Endothelial cell of umbilical vein (primary cell): ENCODE measurements around the gene NAA38. TPM values are rescaled to one million over a fixed set of nuclear protein-coding genes. Genes with fewer than 3 reads are reported as not detected.

Experiments
- BruUV-seq: library from RNA; stranded (reverse); fragments of 400-500 nt; replicated peaks from 2 replicates; lab custom pipeline; 2021; lab: Mats Ljungman, UMichigan
- CTCF ChIA-PET: fragments of 300-600, 350-600 bp; sonication (Branson Sonifier 250); formaldehyde crosslinking; loops from one replicate; lab custom pipeline; 2021; ENCODE audit warnings: antibody characterized with exemption, inconsistent platforms; lab: Charles Lee
- POLR2A ChIA-PET: fragments of 300-600, 350-600 bp; sonication (Branson Sonifier 250); formaldehyde crosslinking; loops from one replicate; lab custom pipeline; 2021; ENCODE audit warnings: antibody characterized with exemption, inconsistent platforms; lab: Charles Lee
- DNase-seq: peaks from one replicate; pipeline ENCODE4 v3.0.0-alpha.2; 2011; ENCODE audit warnings: low read depth, low spot score
- FAIRE-seq: peaks from 2 replicates; lab custom pipeline; 2011; peaks lifted over from hg19 to GRCh38; lab: Jason Lieb, UNC
- H2AFZ ChIP-seq: 2 replicates; pipeline ENCODE4 v1.6.0; 2012; ENCODE audit warnings: low read depth, low read length, control low read depth, inconsistent platforms
- H3K27ac ChIP-seq: 2 replicates; pipeline ENCODE4 v1.5.1; 2011; ENCODE audit warnings: low read depth, mild to moderate bottlenecking, control low read depth, low read length, moderate library complexity; ENCODE audit not compliant: insufficient read depth
- H3K27me3 ChIP-seq, 2 experiments: 2 replicates each; pipeline versions ENCODE4 v1.6.0 to v1.6.1; 2011; ENCODE audit warnings: low read length in 2 of 2, mixed read lengths in 1 of 2; ENCODE audit not compliant: control insufficient read depth in 2 of 2, insufficient read depth in 2 of 2
- H3K36me3 ChIP-seq, 2 experiments: 2 replicates in 1 of 2; 3 replicates in 1 of 2; pipeline ENCODE4 v1.5.1; 2011; ENCODE audit warnings: low read length in 2 of 2, mild to moderate bottlenecking in 1 of 2, moderate library complexity in 1 of 2; ENCODE audit not compliant: control insufficient read depth in 2 of 2, insufficient read depth in 2 of 2; ENCODE audit errors: extremely low read depth in 1 of 2
- H3K4me1 ChIP-seq: 3 replicates; pipeline ENCODE4 v1.5.1; 2011; ENCODE audit warnings: mild to moderate bottlenecking, low read length; ENCODE audit not compliant: control insufficient read depth, insufficient read depth; ENCODE audit errors: extremely low read depth
- H3K4me2 ChIP-seq: 2 replicates; pipeline ENCODE4 v1.6.1; 2011; ENCODE audit warnings: low read length, control low read depth, mixed read lengths; ENCODE audit not compliant: insufficient read depth
- H3K4me3 ChIP-seq, 3 experiments: fragments of 200-600 bp in 1 of 3; sonication (generic), shearing (Covaris generic) in 1 of 3; replicated peaks in 1 of 3; 2 replicates each; pipeline ENCODE4 v1.5.1; 2011 to 2016; ENCODE audit warnings: control low read depth in 3 of 3, low read length in 3 of 3, mild to moderate bottlenecking in 2 of 3, inconsistent platforms in 1 of 3, low read depth in 1 of 3, moderate library complexity in 1 of 3; ENCODE audit not compliant: insufficient read depth in 1 of 3
- H3K79me2 ChIP-seq: 2 replicates; pipeline ENCODE4 v1.6.0; 2012; ENCODE audit warnings: low read length, inconsistent platforms; ENCODE audit not compliant: control insufficient read depth, insufficient read depth
- H3K9ac ChIP-seq: replicated peaks from 2 replicates; pipeline ENCODE3; 2011; ENCODE audit warnings: low read length, control low read depth; ENCODE audit not compliant: insufficient read depth; ENCODE audit errors: extremely low read depth
- H3K9me1 ChIP-seq: replicated peaks from 3 replicates; pipeline ENCODE4 v1.6.0; 2011; ENCODE audit warnings: mild to moderate bottlenecking, low read length; ENCODE audit not compliant: control insufficient read depth, insufficient read depth; ENCODE audit errors: extremely low read depth
- H3K9me3 ChIP-seq: replicated peaks from 2 replicates; pipeline ENCODE4 v1.5.1; 2012; ENCODE audit warnings: low read length, inconsistent platforms; ENCODE audit not compliant: control insufficient read depth, insufficient read depth
- H4K20me1 ChIP-seq: replicated peaks from 2 replicates; pipeline ENCODE3; 2011; ENCODE audit warnings: mild to moderate bottlenecking, low read length; ENCODE audit not compliant: control insufficient read depth, insufficient read depth; ENCODE audit errors: extremely low read depth
- CTCF ChIP-seq, 2 donors: IDR thresholded peaks; 1 replicate in 1 of 2; 2 replicates in 1 of 2; pipeline ENCODE4 v1.5.1; 2011; ENCODE audit warnings: low read length in 2 of 2, mild to moderate bottlenecking in 2 of 2, moderate library complexity in 2 of 2, control low read depth in 1 of 2, inconsistent platforms in 1 of 2, low read depth in 1 of 2; ENCODE audit not compliant: insufficient read depth in 1 of 2; ENCODE audit errors: extremely low read depth in 1 of 2
- EZH2 ChIP-seq: IDR thresholded peaks from 2 replicates; pipeline ENCODE4 v1.6.1; 2012; ENCODE audit warnings: borderline replicate concordance, low read depth, mild to moderate bottlenecking, moderate library complexity, low read length, inconsistent platforms; ENCODE audit not compliant: severe bottlenecking
- FOS ChIP-seq: IDR thresholded peaks from 2 replicates; pipeline ENCODE4 v1.6.1; 2011; ENCODE audit warnings: mild to moderate bottlenecking, low read length, moderate library complexity, borderline replicate concordance; ENCODE audit not compliant: insufficient read depth
- GATA2 ChIP-seq: IDR thresholded peaks from 2 replicates; pipeline ENCODE4 v1.7.0; 2011; ENCODE audit warnings: low read depth, mild to moderate bottlenecking, moderate library complexity, mixed read lengths, low read length; ENCODE audit not compliant: insufficient read length, insufficient read depth
- JUN ChIP-seq: IDR thresholded peaks from 2 replicates; pipeline ENCODE4 v1.6.1; 2011; ENCODE audit warnings: borderline replicate concordance, low read depth; ENCODE audit not compliant: insufficient read length, insufficient read depth
- MAX ChIP-seq: IDR thresholded peaks from 2 replicates; pipeline ENCODE4 v1.6.1; 2011; ENCODE audit not compliant: insufficient read depth, insufficient read length
- MYC ChIP-seq: IDR thresholded peaks from one replicate; pipeline ENCODE4 v1.6.1; 2011; ENCODE audit warnings: mild to moderate bottlenecking, low read depth, low read length
- POLR2A ChIP-seq: IDR thresholded peaks from 2 replicates; pipeline ENCODE4 v1.6.1; 2012; ENCODE audit warnings: low read depth, mild to moderate bottlenecking, control low read depth, low read length
- POLR2AphosphoS5 ChIP-seq: IDR thresholded peaks from 2 replicates; pipeline ENCODE4 v1.6.1; 2012; ENCODE audit warnings: low read depth, mild to moderate bottlenecking, control low read depth, low read length, moderate library complexity; ENCODE audit not compliant: insufficient read depth
- dilution Hi-C: fragments of 300-500 bp; cut with MboI; formaldehyde crosslinking; loops from one replicate; pipeline ENCODE4 v1.15.0; 2019; ENCODE audit warnings: low sequenced_read_pairs; ENCODE audit not compliant: extremely low pct_ligation_motif_present
- intact Hi-C: fragments of 100-400 bp; cut with micrococcal nuclease; formaldehyde crosslinking; loops from one replicate; pipeline ENCODE4 v1.10.0; 2022
- polyA plus RNA-seq, 4 experiments: library from polyadenylated mRNA; depleted of rRNA in 3 of 4; stranded (reverse) in 3 of 4; unstranded in 1 of 4; fragments of >200 nt; gene quantifications; 2 replicates each; pipeline versions ENCODE4 v1.2.1 to v1.2.3, GENCODE V29; 2011 to 2012; ENCODE audit warnings: missing spikeins in 1 of 4
- total RNA-seq: library from RNA; stranded (reverse); gene quantifications from 2 replicates; pipeline ENCODE4 v1.2.3, GENCODE V29; 2021

The NAA38 gene
- total and polyA plus RNA-seq, 2 donors (not counting 3 experiments of a cell fraction or from before 2014, with no cell fraction given) = 119 to 267 TPM

- CTCF ChIA-PET = interaction anchor here (0.7 to 3.1 kb wide), 4 partner anchors 13 to 607 kb away, joined by 3 to 28 read pairs (median 4); partner anchors contain the start of gene KDM6B
- no TSS peak for BruUV-seq
- POLR2A ChIA-PET = interaction anchor here (1.0 to 1.1 kb wide), 3 partner anchors 10 to 18 kb away, joined by 3 to 4 read pairs (median 4); no protein-coding TSS in a partner anchor
- Histone ChIP-seq H3K79me2 (peaks cover 2% of the 10 kb centered on the region), H3K9me3 (no peaks in the 10 kb centered on the region), H3K4me3 (peak within 1 kb of the TSS in 2 of 3 experiments; percentile 52 to 53), H4K20me1 (no peaks in the 10 kb centered on the region), H2AFZ (no peak within 1 kb of the TSS), H3K4me2 (peak within 1 kb of the TSS; percentile 72), H3K4me1 (peaks cover 35% of the 10 kb centered on the region), H3K27me3 (no peaks in the 10 kb centered on the region), H3K36me3 (peaks cover 0 to 20% of the 10 kb centered on the region in 2 experiments), H3K27ac (peak within 1 kb of the TSS; percentile 96), H3K9me1 (no peaks in the 10 kb centered on the region), H3K9ac (peak within 1 kb of the TSS; percentile 96)
- peak; percentile 39 for DNase-seq
- FAIRE-seq = no peak
- intact Hi-C loops (loop anchor here (2.0 to 10.0 kb wide), 3 partner anchors 134 to 830 kb away; partner anchors contain the start of genes BCL6B and PHF23), dilution Hi-C loops (no loop called here)
- TF ChIP-seq MAX = no peak
- TF ChIP-seq MYC = no peak
- no peak for TF ChIP-seq GATA2
- TF ChIP-seq POLR2AphosphoS5 = peak; percentile 66
- no peak for TF ChIP-seq EZH2
- TF ChIP-seq FOS = no peak
- no peak for TF ChIP-seq JUN
- TF ChIP-seq POLR2A = peak; percentile 70
- TF ChIP-seq CTCF (IDR thresholded peaks at IDR 0.05; ENCODE audit: extremely low read depth in 1 of 2, insufficient read depth in 1 of 2, low read depth in 1 of 2, low read length in 2 of 2) = no peak
Measured at GRCh38 chr17:7854851-7855659, 2.3 kb downstream of the NAA38 start, which contains the start of gene TMEM88. TMEM88 (plus strand) TSS chr17:7855066; CDS start chr17:7855075, 9 bp downstream.
